Measurements from ENCODE around the gene ARIH2. TPM values are rescaled to one million over a fixed set of nuclear protein-coding genes. Genes with fewer than 3 reads are reported as not detected.

Gene ARIH2
- total RNA-seq, 5 donors from 2014 or later (not counting 1 experiment from before 2014, with no cell fraction given), result 136 to 163 (median 153) TPM

DNA sequence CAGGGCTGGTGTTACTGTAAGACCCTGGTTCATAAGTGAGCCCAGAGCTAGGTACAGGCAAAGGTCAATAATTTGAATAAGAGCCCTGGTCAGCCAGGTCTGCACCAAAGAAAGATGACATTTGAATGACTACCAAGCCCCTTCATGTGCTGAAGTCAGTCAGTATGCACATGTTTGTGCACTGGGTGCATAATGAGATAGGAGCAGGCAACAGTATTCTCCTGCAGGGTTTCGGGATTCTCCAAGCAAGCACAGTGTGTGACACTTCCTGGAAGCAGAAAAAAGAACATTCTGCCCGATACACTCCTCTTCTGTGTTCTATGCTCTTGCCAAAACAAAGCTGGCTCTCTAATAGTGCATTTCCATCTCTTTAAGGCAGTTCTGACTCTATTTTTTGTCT, 116.0 kb downstream of the ARIH2 start:
- Histone ChIP-seq H3K9me3 (no peaks in the 10 kb centered on the region), H3K4me3 (ENCODE audit: control insufficient read depth in 1 of 2, extremely low read depth in 1 of 2, low read length in 1 of 2) (no peak overlapping the region), H3K27me3 (replicated peaks in 1 of 2; ENCODE audit: control insufficient read depth in 2 of 2, extremely low read depth in 1 of 2, insufficient read depth in 2 of 2, low read length in 1 of 2) (no peaks in the 10 kb centered on the region), H3K27ac (ENCODE audit: low read length) (no peak overlapping the region), H3K4me1 (ENCODE audit: control insufficient read depth in 1 of 2, extremely low read depth in 1 of 2, insufficient read depth in 2 of 2, low read length in 2 of 2) (no peaks in the 10 kb centered on the region), H3K36me3 (ENCODE audit: control insufficient read depth in 2 of 2, extremely low read depth in 1 of 2, insufficient read depth in 1 of 2, low read length in 1 of 2) (peaks cover 18 to 76% of the 10 kb centered on the region in 2 donors)
- H3K4me3 Mint-ChIP-seq, result no peak overlapping the region
- H3K27ac Mint-ChIP-seq, result peak overlapping the region in 1 of 2 donors; percentile 55
- H3K4me1 Mint-ChIP-seq, result peaks cover 2% of the 10 kb centered on the region in 3 donors
- no peaks in the 10 kb centered on the region for H3K27me3 Mint-ChIP-seq
- DNase-seq (no peak), ATAC-seq (replicated peaks in 1 of 4) (no peak)
- 100% methylated on average over 2 of the region's 2 CpGs for WGBS (ENCODE audit: insufficient coverage)
- ChIA-PET POLR2A (interaction anchor here (0.6 to 0.7 kb wide), 2 partner anchors 205 to 320 kb away, joined by 3 read pairs; no protein-coding TSS in a partner anchor), CTCF (interaction anchor here in 1 of 2 donors (0.6 kb wide), 1 partner anchor 56 kb away, joined by 6 read pairs; no protein-coding TSS in a partner anchor)
- no peaks in the 10 kb centered on the region for H3K9me3 Mint-ChIP-seq
- H3K36me3 Mint-ChIP-seq, result peaks cover 28% of the 10 kb centered on the region

DNA sequence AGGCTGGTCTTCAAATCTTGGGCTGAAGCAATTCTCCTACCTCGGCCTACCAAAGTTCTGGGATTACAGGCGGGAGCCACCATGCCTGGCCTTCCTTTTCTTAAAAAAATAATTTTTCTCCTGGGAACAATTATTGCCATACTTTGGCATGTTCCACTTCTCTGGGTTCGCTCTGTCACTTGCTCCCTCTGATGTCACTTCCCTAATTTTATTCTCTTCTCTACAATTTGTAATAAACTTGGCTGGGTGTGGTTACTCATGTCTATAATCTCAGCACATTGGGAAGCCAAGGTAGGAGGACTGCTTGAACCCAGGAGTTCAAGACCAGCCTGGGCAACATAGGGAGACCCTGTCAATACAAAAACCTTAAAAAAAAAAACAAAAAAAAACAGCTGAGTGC, 116.6 kb downstream of the ARIH2 start:
- no peaks in the 10 kb centered on the region for H3K4me1 Mint-ChIP-seq
- Histone ChIP-seq H3K27me3 (replicated peaks in 1 of 2; ENCODE audit: control insufficient read depth in 2 of 2, extremely low read depth in 1 of 2, insufficient read depth in 2 of 2, low read length in 1 of 2) (no peaks in the 10 kb centered on the region), H3K36me3 (ENCODE audit: control insufficient read depth in 2 of 2, extremely low read depth in 1 of 2, insufficient read depth in 1 of 2, low read length in 1 of 2) (peaks cover 18 to 70% of the 10 kb centered on the region in 2 donors), H3K9me3 (no peaks in the 10 kb centered on the region), H3K4me1 (ENCODE audit: control insufficient read depth in 1 of 2, extremely low read depth in 1 of 2, insufficient read depth in 2 of 2, low read length in 2 of 2) (no peaks in the 10 kb centered on the region), H3K4me3 (ENCODE audit: control insufficient read depth in 1 of 2, extremely low read depth in 1 of 2, low read length in 1 of 2) (no peak overlapping the region), H3K27ac (ENCODE audit: low read length) (no peak overlapping the region)
- POLR2A ChIA-PET, result no interaction called here
- H3K9me3 Mint-ChIP-seq, result no peaks in the 10 kb centered on the region
- peaks cover 30% of the 10 kb centered on the region for H3K36me3 Mint-ChIP-seq
- H3K27ac Mint-ChIP-seq, result no peak overlapping the region
- ATAC-seq (replicated peaks in 1 of 4), result no peak
- H3K4me3 Mint-ChIP-seq, result no peak overlapping the region
- no peaks in the 10 kb centered on the region for H3K27me3 Mint-ChIP-seq
- DNase-seq, result no peak
- 94% methylated on average over 2 of the region's 3 CpGs for WGBS (ENCODE audit: insufficient coverage)
- CTCF ChIA-PET, result no interaction called here

Other genes with a start within 250 kb of the ARIH2 start
- gene NCKIPSD, start 232.9 kb upstream of the ARIH2 start, total RNA-seq, result 10 to 100 TPM; 17.4 to 23.4 (median 20.4) TPM
- gene IP6K2, start 201.6 kb upstream of the ARIH2 start, total RNA-seq, result 10 to 100 TPM; 69.0 to 95.7 (median 77.6) TPM
- 10 to 100 TPM; 30.9 to 51.8 (median 49.0) TPM for gene PRKAR2A, start 71.0 kb upstream of the ARIH2 start, total RNA-seq
- 10 to 100 TPM in 4 of 5 donors, 1 to 10 TPM in 1; 9.4 to 18.2 (median 14.7) TPM for gene SLC25A20, start 20.0 kb upstream of the ARIH2 start, total RNA-seq
- gene P4HTM, start 71.4 kb downstream of the ARIH2 start, total RNA-seq, result 10 to 100 TPM; 40.4 to 79.0 (median 73.6) TPM
- 100 to 1,000 TPM; 204 to 300 (median 293) TPM for gene WDR6, start 88.5 kb downstream of the ARIH2 start, total RNA-seq
- gene DALRD3, start 99.7 kb downstream of the ARIH2 start, total RNA-seq, result 10 to 100 TPM; 20.8 to 35.1 (median 30.3) TPM
- 10 to 100 TPM; 62.8 to 92.1 (median 78.1) TPM for gene NDUFAF3, start 103.3 kb downstream of the ARIH2 start, total RNA-seq
- gene IMPDH2, start 110.6 kb downstream of the ARIH2 start, total RNA-seq, result 100 to 1,000 TPM; 110 to 160 (median 149) TPM
- 100 to 1,000 TPM; 142 to 202 (median 155) TPM for gene QRICH1, start 175.2 kb downstream of the ARIH2 start, total RNA-seq
- 100 to 1,000 TPM; 215 to 261 (median 245) TPM for gene QARS1, start 185.9 kb downstream of the ARIH2 start, total RNA-seq
- 100 to 1,000 TPM in 3 of 5 donors, 10 to 100 TPM in 2; 56.5 to 117 (median 105) TPM for gene USP19, start 202.0 kb downstream of the ARIH2 start, total RNA-seq
- gene LAMB2, start 214.2 kb downstream of the ARIH2 start, total RNA-seq, result 1 to 10 TPM in 3 of 5 donors, under 1 TPM in 2; 0.25 to 3.7 (median 2.1) TPM
- gene CCDC71, start 247.5 kb downstream of the ARIH2 start, total RNA-seq, result 10 to 100 TPM; 20.4 to 37.0 (median 35.8) TPM

All from T-cell (primary cell).